Erythroblast (primary cell): ENCODE data around the gene PCDH9.

Source experiments
- DNase-seq, 2 experiments: peaks; one replicate each; lab custom pipeline; 2025; lab: John Stamatoyannopoulos, UW
- GATA1 ChIP-seq: IDR thresholded peaks from 2 replicates; pipeline ENCODE4 v1.6.1; 2011; ENCODE audit warnings: low read depth, mild to moderate bottlenecking, control low read depth, low read length, moderate library complexity
- POLR2A ChIP-seq: IDR thresholded peaks from 2 replicates; pipeline ENCODE4 v1.6.1; 2011; ENCODE audit warnings: mild to moderate bottlenecking, low read length

The PCDH9 gene

DNA sequence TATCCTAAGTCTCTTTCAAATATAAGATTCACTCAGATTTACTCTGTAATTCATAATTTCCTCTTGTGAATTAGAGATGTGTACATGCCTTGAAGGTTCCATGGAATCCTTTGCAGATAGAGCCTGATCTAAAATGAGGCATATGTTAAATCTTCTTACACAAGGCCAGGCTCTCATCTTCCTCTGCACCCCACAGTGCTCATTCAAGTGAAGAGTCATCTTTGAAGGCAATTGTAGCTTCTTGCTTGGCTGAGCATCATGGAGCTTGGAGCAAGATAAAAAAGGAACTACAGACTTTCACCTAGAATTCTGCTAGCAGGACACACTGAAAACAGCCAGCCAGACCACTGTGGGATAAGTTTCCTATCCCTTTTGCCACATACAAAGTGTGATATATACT lies 566.4 kb downstream of the PCDH9 start:
- no peak for TF ChIP-seq GATA1
- no peak for TF ChIP-seq POLR2A
- no peak for DNase-seq

DNA sequence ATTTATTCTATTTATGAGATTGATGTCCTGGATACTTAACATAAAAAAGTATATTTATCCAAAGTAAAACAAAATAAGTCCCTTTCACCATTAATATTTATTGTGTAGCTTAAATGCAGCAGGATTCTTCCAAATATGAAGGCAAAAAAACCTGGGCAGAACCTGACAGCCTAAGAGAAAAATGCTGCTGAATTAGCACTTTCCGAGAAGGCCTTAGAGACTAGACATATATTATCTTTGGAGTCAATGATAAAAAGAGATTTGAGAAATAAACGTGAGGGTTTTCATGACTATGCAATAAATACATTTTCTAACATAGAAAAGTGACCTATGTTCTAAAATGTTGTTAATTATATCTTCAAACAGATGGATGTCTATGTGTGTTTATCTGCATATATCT lies 566.9 kb downstream of the PCDH9 start:
- TF ChIP-seq GATA1, result no peak
- TF ChIP-seq POLR2A, result no peak
- DNase-seq, result no peak

DNA sequence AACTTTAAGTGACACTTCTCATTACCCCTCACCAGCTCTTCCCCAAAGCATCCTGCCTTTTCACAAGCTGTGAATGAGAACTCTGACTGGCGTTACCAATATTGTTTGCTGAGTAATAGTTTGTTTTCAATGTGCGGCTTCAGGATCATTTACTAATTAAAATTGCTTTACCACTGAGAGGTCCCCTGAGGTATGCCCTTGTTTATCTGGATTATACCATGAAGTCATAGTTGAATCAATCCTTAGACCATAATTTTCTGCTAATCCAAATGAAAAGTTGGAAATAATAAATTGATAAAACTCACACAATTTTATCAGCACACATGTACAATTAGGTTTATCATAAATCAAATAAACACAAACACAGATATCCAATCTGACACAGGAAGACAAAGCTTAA lies 568.8 kb downstream of the PCDH9 start:
- TF ChIP-seq POLR2A, result no peak
- TF ChIP-seq GATA1, result no peak

DNA sequence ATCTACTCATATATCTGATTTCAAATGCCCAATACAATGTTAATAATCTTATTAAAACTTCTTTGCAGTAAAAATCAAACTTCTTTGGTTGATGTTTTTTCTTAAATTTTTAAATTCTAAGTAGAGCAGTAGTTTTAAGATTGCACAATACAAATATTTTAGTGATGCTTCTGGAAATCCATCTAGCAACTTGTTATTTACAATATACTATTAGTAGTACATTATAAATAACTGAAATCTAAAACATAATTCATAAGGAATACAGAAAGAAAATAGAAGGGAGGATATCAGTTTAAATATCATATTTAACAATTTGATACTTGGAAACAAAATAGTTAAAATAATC lies 569.7 kb downstream of the PCDH9 start:
- no peak for DNase-seq
- TF ChIP-seq GATA1 (no peak), POLR2A (no peak)

More for the DNA sequence above, 568.8 kb downstream of the PCDH9 start:
- no peak for DNase-seq

DNA sequence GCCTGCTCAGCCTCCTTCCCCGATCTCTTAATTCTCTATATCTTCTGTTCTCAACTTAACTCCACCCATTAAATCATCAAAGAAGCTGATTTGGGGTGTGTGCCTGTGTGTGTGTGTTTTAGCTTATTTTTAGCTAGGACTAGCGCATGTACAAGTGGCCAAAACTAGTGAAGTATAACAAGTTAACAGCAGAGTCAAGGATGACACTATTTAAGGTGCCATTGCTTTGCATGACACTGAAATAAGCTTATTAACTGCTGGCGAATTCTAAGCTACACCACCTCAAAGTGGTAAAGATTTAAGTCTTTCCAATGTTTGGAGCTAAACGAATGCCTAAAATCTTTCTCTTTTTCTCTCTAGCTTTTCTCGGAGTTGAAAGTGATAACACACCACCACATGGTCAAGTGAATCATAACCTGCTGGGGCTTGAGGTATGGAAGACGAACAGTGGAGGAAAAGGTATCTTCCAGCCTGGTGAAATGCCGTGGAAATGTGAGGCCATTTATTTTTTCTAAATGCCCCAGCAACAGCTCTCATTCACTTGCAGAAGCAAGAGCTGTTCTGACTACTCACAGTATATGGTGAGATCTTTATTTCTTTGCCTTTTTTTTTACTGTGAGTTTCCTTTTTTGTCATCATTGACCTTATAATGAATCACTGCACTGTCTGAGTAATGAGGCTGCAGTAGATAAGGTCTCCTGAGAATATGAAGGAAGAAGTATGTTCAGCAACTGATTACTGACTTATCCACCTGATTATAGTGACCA lies 570.3 kb downstream of the PCDH9 start:
- DNase-seq, result no peak
- TF ChIP-seq GATA1 (no peak), POLR2A (no peak)

DNA sequence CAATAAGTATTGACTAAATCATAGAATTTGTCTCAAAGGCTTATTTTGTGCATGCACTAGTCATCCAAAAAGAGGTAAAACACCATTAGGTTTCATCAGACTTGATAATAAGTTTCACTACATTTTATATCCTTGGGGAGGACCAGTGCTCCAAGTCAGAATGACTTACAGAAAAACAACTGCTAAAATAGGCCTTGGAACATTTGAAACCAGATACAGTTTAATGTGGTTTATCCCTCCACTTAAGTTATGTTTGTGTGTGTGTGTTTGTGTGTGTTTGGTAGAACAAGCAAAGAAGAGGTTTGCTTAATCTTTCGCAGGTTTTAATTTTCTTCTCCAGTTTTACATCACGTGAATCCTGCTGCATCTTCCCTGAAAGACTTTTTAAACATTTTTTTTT lies 570.9 kb downstream of the PCDH9 start:
- TF ChIP-seq POLR2A, result no peak
- TF ChIP-seq GATA1, result no peak
- DNase-seq, result no peak

DNA sequence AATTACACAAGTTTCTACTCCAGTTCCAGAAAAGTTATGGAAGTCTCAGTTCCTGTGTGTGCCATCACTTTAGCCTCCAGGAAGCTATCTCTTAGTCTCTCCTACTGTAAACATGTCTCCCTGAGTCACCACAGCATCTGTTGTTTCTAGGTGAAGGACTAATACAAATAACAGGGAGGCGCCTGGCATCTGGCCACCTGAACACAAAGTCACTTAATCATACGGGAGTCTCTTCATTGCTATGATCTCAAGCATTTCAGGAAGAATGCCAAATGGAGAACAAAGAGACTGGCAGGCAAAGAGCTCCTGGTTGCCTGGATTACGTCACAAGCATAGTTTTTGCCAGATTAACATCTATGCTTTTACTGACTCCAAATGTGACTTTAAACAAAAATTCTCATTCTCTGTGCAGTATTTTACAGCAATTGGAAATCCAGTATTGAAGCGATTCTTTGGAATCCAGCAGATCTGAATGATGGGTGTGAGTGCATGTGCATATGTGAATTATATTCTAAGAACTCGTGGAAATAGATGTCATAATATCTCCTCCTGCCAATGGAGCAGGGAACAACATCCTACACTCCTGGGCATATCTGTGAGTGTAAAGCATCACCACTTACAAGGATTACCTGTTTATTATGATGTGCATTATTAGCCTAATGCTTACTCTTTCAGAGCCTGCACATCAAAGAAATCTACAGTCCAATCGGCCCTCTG lies 572.8 kb downstream of the PCDH9 start:
- DNase-seq, result no peak
- TF ChIP-seq GATA1 (no peak), POLR2A (no peak)

DNA sequence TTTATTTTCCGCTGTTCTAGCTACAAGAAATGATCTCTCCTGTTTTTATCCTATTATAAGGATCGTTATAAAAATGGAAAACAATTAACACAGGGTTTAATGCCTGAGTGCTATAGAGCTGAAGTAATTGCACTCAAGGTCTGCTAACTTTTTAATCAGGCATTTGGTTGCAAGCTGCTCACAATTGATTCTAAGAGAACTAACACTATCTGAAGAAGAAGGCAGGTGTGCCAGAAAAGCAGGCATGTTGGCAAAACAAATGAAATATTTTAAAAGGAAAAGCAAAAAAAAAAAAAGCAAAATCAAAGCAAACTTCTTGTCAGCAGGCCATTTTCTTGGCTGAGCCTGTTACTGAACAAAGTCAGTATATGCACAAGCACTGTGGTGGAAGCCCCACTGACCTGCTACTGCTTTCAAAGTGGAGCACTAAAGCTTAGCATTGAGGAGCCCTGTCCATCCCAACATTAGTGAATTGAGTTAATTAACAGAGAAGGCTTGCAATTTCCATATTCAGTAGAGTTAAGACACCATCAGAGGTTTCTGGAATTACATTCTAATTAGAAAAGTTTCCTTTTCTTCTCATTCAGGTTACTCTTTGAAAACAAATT lies 574.2 kb downstream of the PCDH9 start:
- no peak for DNase-seq
- TF ChIP-seq GATA1, result no peak
- TF ChIP-seq POLR2A, result no peak

DNA sequence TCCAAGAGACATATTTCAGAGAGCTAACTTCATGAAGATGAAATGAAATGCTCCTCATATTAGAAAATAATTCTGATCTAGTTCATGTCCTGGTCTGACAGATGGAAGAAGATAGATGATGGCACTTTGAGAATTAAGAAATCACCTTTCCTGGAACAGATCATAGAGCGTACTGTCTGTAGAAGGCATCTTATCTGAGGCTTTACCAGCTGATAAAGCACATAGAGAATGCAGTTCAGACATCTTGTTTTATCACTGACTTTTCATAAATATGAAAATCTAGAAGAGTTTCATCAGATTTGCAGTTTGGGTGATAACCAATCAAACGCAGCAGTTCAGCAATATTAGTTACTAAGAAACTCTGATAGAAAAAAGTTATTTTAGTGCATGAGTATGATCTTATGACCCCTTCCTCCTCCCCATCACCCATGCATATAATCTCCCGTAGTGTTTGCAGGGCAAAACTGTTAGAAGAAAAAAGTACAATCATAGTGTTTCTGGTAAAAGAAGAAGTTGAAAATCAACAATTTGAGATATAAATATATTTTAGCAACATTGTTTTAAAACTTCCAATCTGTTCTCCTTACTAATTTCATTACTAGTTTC lies 585.2 kb downstream of the PCDH9 start:
- DNase-seq, result no peak
- no peak for TF ChIP-seq POLR2A

DNA sequence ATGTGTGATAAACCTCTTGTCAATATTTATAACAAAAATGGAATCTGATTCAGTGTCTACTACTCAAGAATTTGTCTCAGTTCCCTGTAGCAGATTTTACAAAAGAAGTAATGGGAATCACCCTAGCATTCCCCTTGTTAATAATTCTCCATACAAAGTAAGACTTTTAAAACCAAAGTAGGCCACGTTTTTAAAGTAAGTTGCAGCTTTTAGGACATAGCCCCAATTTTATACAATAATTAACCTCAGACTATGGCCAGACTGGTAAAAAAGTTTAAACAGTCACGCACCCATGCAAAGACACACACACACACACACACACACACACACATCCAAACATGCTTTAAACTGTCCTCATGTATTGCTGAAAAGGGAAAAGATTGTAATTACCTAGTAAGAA lies 589.9 kb downstream of the PCDH9 start:
- TF ChIP-seq POLR2A, result no peak
- no peak for TF ChIP-seq GATA1
- no peak for DNase-seq

DNA sequence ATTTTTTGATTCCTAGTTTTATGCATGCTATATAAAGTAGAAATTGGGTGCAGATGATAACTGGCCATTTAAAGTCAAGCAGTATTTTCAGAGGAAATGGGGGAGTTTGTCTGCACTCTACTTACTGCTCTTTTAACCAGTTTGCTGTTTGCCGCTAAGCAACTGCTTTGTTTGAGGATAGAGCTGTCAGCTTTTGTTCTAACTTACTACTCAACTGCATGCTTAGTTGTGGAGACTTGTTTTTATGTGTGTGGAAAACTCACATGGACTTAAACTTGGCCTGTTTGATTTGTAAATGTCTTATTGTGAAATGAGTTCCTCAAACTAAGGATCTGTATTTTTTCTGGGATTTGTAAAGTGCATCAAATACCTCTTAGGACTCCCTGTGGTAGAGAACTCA lies 591.1 kb downstream of the PCDH9 start:
- TF ChIP-seq POLR2A, result no peak
- no peak for TF ChIP-seq GATA1
- no peak for DNase-seq

DNA sequence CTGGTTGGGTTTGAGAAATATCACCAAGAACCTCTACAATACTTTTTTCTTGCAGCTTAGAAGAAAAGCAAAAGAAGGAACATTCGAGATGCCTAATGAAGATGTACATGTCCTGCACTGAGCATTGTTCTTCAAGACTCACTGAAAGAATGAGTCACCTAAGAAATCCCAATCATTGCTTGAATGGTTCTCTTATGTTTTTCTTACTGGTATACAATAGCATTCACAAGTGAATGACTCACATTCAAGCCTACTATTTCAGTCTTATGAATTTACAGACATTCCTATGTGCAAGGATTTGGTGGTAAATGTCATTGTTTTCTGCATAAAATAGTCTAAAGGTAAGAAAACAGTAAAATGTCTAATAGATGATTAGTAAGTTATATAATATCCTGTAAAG lies 594.6 kb downstream of the PCDH9 start:
- DNase-seq, result no peak
- TF ChIP-seq POLR2A, result no peak
- TF ChIP-seq GATA1, result no peak

DNA sequence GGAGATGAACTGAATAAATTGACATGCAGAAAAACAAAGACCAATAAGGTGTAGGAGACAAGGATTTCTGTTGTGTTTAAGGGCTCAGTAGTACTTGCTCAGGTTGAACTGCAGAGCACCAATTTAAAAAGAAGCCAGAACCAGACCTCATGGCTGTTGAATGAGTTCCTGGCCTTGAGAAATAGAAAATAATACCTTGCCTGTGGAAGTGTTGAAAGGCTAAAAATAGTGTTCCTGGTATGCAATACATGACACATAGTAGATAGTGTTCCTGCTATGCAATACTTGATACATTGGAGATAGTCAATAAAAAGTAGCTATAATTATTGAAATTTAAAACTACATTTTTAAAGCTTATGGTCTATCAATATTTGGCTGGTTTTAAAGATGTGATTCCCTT lies 595.8 kb downstream of the PCDH9 start:
- no peak for DNase-seq
- TF ChIP-seq GATA1 (no peak), POLR2A (no peak)

DNA sequence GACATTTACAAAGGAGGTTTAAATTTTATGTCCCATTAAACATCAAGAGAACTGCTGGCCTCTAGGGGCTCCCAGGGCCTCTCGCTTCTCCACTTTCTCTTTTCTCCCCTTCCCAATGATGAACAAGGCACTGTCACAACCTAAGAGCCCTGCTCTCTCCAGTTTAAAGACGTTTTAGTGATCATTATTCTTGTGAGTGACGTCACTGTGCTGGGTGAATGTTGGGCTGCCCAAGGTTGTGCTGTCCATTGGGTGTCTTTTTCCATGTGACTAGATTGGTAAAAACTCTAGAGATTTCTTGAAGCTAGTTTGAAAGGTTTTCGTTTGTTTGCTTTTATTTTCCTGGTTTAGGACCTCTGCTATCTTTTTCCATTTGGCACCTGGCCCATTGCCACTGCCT lies 602.6 kb downstream of the PCDH9 start:
- TF ChIP-seq POLR2A (no peak), GATA1 (no peak)
- DNase-seq, result no peak
